Loucy (cell line): ENCODE data around the gene CSF3R.

ENCODE experiments used
- CTCF ChIP-seq: fragments of 200-600 bp; sonication (generic); conservative IDR thresholded peaks from 2 replicates; pipeline ENCODE4 v1.5.1; 2014; ENCODE audit warnings: mild to moderate bottlenecking, antibody characterized with exemption, low read length
- EZH2phosphoT487 ChIP-seq: fragments of 200-600 bp; IDR thresholded peaks from 2 replicates; pipeline ENCODE4 v1.6.1; 2018; ENCODE audit warnings: antibody characterized with exemption, mild to moderate bottlenecking, moderate library complexity, borderline replicate concordance

GRCh38 chr1:36529769-36530260 is 47.1 kb upstream of the CSF3R start:
- TF ChIP-seq CTCF (no peak), EZH2phosphoT487 (no peak)
